GM21825 (cell line): Measurements from ENCODE around the gene TTLL12.

Experiments
- ATAC-seq: cut with Tn5 transposase; IDR thresholded peaks from one replicate; pipeline ENCODE4 v1.9.1; 2021; ENCODE audit warnings: mild to moderate bottlenecking, moderate library complexity; ENCODE audit not compliant: unreplicated experiment

TTLL12 gene

GRCh38 chr22:43200555-43200954 is 13.6 kb upstream of the TTLL12 start:
- ATAC-seq: no peak

- no peak for ATAC-seq
Observed at GRCh38 chr22:43200031-43200430, 13.1 kb upstream of the TTLL12 start.

- ATAC-seq: no peak
Observed at GRCh38 chr22:43199541-43199940, 12.6 kb upstream of the TTLL12 start.

GRCh38 chr22:43198936-43199335 is 12.0 kb upstream of the TTLL12 start:
- ATAC-seq: no peak

GRCh38 chr22:43198126-43198525 is 11.2 kb upstream of the TTLL12 start:
- no peak for ATAC-seq

- ATAC-seq: no peak
Observed at GRCh38 chr22:43197271-43197941, 10.5 kb upstream of the TTLL12 start.

GRCh38 chr22:43191831-43192230 is 4.9 kb upstream of the TTLL12 start:
- no peak for ATAC-seq

GRCh38 chr22:43188829-43189545 is 2.1 kb upstream of the TTLL12 start:
- ATAC-seq: no peak

- ATAC-seq: peak; percentile 72
Observed at GRCh38 chr22:43187171-43188099, 501 bp upstream of the TTLL12 start.

- ATAC-seq: no peak
Observed at GRCh38 chr22:43185860-43186261, 1.1 kb downstream of the TTLL12 start.

- ATAC-seq: no peak
Observed at GRCh38 chr22:43183496-43184277, 3.2 kb downstream of the TTLL12 start.

- no peak for ATAC-seq
Observed at GRCh38 chr22:43182726-43183125, 4.2 kb downstream of the TTLL12 start.

GRCh38 chr22:43182118-43182517 is 4.8 kb downstream of the TTLL12 start:
- ATAC-seq: no peak

GRCh38 chr22:43181321-43182076 is 5.4 kb downstream of the TTLL12 start:
- no peak for ATAC-seq

GRCh38 chr22:43180670-43181069 is 6.3 kb downstream of the TTLL12 start:
- ATAC-seq: no peak

GRCh38 chr22:43179911-43180195 is 7.1 kb downstream of the TTLL12 start:
- no peak for ATAC-seq

- no peak for ATAC-seq
Observed at GRCh38 chr22:43179146-43179910, 7.6 kb downstream of the TTLL12 start.

GRCh38 chr22:43177479-43177878 is 9.5 kb downstream of the TTLL12 start:
- no peak for ATAC-seq

GRCh38 chr22:43176090-43176489 is 10.8 kb downstream of the TTLL12 start:
- no peak for ATAC-seq
